Rectal smooth muscle tissue (tissue), 1 donor: ENCODE results near the gene CCDC69.
A peak's percentile ranks its signal among the peaks of the same experiment; 100 is the strongest.

Experiments used
- H3K27ac ChIP-seq: one replicate; pipeline ENCODE4 v1.7.0; 2013; ENCODE audit warnings: low read depth, low read length, inconsistent platforms
- H3K27me3 ChIP-seq: one replicate; pipeline ENCODE4 v1.7.0; 2013; ENCODE audit warnings: low read length; ENCODE audit not compliant: control insufficient read depth, insufficient read depth
- H3K36me3 ChIP-seq: one replicate; pipeline ENCODE4 v1.7.0; 2013; ENCODE audit warnings: low read length; ENCODE audit not compliant: control insufficient read depth, insufficient read depth
- H3K4me1 ChIP-seq: one replicate; pipeline ENCODE4 v1.7.0; 2013; ENCODE audit warnings: low read length; ENCODE audit not compliant: control insufficient read depth, insufficient read depth
- H3K4me3 ChIP-seq: one replicate; pipeline ENCODE4 v1.7.0; 2013; ENCODE audit warnings: low read length
- H3K9ac ChIP-seq: one replicate; pipeline ENCODE4 v1.7.0; 2013; ENCODE audit warnings: low read length

The CCDC69 gene

DNA sequence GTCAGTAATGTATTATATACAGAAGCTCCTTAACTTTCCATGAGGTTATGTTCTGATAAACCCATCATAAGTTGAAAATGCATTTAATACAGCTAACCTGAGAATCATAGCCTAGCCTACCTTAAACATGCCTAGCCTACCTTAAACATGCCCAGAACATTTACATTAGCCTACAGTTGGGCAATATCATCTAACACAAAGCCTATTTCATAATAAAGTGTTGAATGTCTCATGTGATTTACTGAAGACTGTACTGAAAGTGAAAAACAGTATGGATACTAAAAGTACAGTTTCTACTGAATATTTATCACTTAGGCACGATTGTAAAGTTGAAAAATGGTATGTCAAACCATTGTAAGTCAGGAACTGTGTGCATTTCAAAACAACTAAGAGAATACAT, 30.7 kb upstream of the CCDC69 start:
- Histone ChIP-seq H3K36me3 (no peaks in the 10 kb centered on the region), H3K4me3 (no peak overlapping the region), H3K9ac (no peak overlapping the region), H3K4me1 (peaks cover 9% of the 10 kb centered on the region), H3K27ac (no peak overlapping the region), H3K27me3 (no peaks in the 10 kb centered on the region)

DNA sequence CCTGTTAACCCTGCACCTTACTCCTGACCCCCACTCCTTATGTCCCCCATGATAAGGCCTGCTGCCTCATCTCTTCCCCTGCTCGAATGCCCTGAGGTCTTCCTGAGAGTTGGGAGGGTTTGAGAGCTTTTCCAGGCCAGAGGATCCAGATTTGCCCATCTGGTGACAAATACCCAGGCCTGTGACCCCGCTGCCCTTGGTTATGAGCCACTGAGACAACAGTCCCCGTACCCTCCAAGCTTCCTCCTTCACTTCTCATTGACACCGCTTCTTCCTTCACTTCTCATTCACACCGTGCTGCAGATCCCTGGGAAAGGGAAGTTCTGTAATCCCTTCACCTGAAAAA, 29.7 kb upstream of the CCDC69 start:
- Histone ChIP-seq H3K27me3 (no peaks in the 10 kb centered on the region), H3K36me3 (no peaks in the 10 kb centered on the region), H3K4me3 (peak overlapping the region; percentile 85), H3K9ac (peak overlapping the region; percentile 59), H3K27ac (no peak overlapping the region), H3K4me1 (peaks cover 9% of the 10 kb centered on the region)

DNA sequence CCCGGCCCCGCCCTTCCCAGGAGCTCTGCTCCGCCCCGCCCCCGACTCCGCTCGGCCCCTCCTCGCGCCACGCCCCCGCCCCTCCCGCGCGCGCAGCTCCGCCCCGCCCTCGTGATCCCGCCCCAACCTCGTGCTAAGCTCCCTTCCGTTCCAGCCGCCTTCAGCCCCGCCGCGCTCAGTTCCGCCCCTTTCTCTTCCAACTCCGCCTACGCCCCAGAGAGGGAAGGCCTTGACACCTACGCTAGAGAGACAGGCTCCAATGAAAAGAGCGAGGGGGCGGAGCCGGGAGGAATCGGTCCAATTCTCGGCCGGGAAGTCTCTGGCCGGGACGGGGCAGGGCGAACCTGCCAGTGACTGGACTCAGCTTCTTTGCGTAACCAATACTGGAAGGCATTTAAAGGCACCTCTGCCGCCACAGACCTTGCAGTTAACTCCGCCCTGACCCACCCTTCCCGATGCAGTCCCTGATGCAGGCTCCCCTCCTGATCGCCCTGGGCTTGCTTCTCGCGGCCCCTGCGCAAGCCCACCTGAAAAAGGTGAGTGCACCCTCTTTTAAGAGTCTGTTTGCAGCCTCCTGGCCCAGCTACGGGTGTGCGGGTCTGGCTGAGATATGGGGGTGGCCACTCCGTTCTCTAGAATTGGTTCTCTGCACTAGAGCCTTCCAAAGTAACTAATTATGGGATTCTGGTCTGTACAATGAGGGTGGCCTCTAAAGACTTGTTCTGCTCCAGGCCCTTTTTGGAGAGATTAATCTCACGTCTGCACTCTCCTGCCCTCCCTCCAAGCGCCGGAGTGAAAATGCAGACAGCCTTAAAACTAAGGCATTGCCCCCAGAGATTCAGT, 29.1 kb upstream of the CCDC69 start, which contains the start of gene GM2A:
Gene GM2A, plus strand, starts transcription at position 424 of the 843 bp plus-strand sequence. Its CDS starts 32 bp downstream, at position 456.
- Histone ChIP-seq H3K4me3 (peak within 1 kb of the TSS; percentile 85), H3K9ac (peak within 1 kb of the TSS; percentile 59), H3K27ac (peak within 1 kb of the TSS; percentile 70), H3K36me3 (no peaks in the 10 kb centered on the region), H3K27me3 (no peaks in the 10 kb centered on the region), H3K4me1 (peaks cover 9% of the 10 kb centered on the region)

DNA sequence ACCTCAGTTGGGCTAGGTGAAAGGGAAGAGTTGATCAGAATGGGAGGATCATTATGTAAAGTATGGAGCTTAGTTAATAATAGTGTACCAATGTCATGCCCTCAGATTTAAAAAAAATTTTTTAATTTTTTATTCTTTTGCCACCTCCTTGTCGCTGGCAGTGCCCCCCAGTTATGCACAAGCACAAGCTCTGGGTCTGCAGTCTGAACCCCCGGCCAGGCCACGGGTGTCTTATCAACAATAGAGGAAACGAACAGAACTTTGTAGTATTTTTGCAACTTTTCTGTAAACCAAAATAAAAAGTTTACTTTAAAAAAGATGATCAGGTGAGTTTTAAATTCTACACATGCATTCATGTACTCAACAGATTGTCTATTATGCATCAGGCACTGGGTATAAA, 27.7 kb upstream of the CCDC69 start:
- Histone ChIP-seq H3K9ac (no peak overlapping the region), H3K4me1 (peaks cover 9% of the 10 kb centered on the region), H3K27ac (no peak overlapping the region), H3K4me3 (no peak overlapping the region), H3K27me3 (no peaks in the 10 kb centered on the region), H3K36me3 (no peaks in the 10 kb centered on the region)

DNA sequence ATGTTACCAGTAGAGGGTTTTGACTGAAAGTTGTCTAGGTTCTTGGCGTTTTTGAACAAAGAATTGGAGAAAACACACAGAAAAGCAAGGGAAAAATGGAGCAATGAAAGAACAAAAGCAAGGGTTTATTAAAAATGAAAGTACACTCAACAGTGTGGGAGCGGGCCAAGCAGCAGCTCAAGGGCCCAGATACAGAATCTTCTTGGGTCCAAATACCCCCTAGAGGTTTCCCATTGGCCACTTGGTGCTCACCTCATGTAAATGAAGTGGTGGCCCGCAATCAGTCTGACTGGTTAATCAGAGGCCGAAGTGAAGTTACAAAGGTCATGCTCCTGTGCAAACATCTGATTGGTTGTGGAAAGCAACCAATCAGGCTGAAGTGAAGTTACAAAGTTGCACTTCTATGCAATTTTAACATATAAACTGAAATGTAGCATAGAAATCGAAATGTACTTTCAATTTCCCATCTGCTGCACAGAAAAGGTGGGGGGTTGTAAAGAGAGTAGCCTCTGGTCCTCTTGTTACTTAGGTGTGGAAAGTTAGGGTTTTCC, 27.2 kb upstream of the CCDC69 start:
- Histone ChIP-seq H3K27me3 (no peaks in the 10 kb centered on the region), H3K4me3 (no peak overlapping the region), H3K27ac (no peak overlapping the region), H3K9ac (no peak overlapping the region), H3K36me3 (no peaks in the 10 kb centered on the region), H3K4me1 (peaks cover 9% of the 10 kb centered on the region)

DNA sequence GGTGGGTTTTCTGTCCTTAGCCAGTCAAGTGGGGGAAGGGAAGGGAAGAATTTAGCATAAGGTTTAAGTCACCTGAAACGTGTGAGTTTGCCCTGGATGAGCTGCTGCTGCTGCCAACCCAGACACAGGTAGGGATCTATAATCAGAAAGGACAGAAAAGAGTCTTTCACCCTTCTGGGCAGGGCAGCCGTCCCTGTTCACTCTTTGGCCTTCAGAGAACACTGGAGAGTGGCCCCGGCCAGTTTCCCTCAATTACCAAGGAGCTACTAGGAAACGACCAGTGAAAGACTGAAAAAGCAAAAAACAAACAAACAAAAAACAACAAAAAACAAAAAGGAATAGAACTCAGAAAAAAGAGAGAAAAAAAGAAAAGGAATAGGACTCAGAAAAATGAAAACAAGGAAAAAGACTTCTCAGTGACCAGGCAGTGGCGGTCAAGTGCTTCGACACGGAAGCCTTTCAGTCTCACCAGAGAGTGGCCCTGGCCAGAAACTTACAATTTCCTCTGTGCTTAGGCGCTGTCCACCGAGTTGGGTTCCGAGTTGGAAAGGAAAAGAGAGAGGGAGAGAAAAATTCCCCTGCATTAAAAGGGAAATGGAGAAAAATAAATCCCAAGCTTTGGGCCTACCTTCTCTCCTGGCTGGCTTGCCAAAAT, 26.6 kb upstream of the CCDC69 start:
- no peak overlapping the region for H3K27ac ChIP-seq
- no peak overlapping the region for H3K9ac ChIP-seq
- H3K27me3 ChIP-seq, result no peaks in the 10 kb centered on the region
- peaks cover 9% of the 10 kb centered on the region for H3K4me1 ChIP-seq
- no peak overlapping the region for H3K4me3 ChIP-seq
- no peaks in the 10 kb centered on the region for H3K36me3 ChIP-seq

DNA sequence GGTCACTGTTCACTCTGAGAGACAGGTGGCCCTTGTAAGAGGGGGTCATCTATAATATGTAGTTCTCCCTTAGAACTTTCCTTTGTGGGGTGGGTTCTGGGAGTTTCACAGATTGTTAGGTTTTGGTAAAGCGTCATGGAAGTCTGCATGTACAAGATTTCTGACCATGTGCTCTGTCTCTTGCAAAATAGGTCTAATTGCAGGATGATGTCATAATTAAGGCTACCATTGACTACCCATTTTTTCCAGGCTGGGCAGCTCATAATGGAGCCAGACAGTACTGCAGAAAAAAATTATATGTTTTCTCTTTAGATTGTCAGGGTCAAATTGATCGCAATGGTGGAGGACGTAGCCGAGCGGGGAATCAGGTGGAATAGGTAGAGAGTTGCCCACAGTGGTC, 25.4 kb upstream of the CCDC69 start:
- Histone ChIP-seq H3K9ac (no peak overlapping the region), H3K36me3 (no peaks in the 10 kb centered on the region), H3K27me3 (no peaks in the 10 kb centered on the region), H3K27ac (no peak overlapping the region), H3K4me3 (no peak overlapping the region), H3K4me1 (peaks cover 6% of the 10 kb centered on the region)

DNA sequence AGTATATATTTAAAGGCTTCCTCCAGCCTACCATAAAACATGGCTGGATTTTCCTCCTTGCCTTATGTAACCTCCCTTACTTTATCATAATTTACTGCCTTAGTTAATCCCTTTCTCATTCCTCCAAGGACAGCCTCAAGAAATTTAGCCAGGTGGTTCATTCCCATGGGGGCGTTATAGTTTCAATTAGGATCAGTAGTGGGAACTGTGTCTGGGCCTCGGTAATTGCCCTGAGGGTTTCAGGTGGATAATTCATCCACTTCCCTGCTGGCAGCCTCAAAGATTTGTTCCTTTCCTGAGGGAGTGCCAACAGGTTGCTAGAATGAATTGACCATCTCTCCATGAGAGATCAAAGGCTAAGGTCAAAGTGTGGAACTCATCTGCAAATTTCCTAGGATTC, 24.8 kb upstream of the CCDC69 start:
- Histone ChIP-seq H3K4me1 (peaks cover 2% of the 10 kb centered on the region), H3K36me3 (no peaks in the 10 kb centered on the region), H3K4me3 (no peak overlapping the region), H3K9ac (no peak overlapping the region), H3K27ac (no peak overlapping the region), H3K27me3 (no peaks in the 10 kb centered on the region)

DNA sequence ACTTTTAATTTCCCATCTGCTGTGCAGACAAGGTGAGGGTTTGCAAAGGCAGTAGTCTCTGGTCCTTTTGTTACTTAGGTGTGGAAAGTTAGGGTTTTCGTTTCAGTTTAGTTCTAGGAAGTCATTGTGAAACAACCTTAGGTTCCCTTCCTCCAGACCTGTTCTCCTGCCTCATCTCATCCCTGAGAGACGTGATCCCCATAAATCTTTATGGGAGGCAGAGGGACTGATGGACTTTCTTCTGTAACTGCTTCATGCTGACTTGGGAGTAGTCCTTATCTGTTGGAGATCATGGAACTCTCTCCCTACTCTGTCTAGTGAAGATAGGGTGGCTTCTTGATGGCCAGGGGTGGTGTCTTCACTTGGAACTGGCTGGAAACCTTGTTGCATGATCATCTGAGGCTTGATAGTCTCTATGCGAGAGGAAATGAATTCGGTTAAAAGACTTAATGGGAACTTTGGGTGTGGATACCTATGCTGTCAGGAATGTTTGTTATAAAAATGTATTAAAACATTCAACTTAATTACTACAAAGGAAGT, 21.9 kb upstream of the CCDC69 start:
- Histone ChIP-seq H3K4me3 (no peak overlapping the region), H3K27ac (no peak overlapping the region), H3K36me3 (no peaks in the 10 kb centered on the region), H3K4me1 (no peaks in the 10 kb centered on the region), H3K9ac (no peak overlapping the region), H3K27me3 (no peaks in the 10 kb centered on the region)

DNA sequence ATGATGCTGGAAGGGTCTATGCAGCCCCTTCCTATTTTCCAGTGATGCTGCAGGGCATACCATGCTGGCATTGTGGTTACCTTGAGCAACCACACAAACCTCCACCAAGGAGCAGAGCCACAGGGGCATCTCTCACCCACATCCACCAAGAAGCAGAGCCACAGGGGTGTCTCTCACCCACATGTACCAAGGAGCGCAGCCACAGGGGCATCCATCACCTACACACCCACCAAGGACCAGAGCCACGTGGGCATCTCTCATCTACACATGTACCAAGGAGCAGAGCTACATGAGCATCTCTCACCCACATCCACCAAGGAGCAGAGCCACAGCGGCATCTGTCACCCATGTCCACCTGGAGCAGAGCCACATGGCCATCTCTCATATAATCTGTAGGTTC, 20.3 kb upstream of the CCDC69 start:
- Histone ChIP-seq H3K27ac (no peak overlapping the region), H3K36me3 (no peaks in the 10 kb centered on the region), H3K9ac (no peak overlapping the region), H3K4me3 (no peak overlapping the region), H3K27me3 (no peaks in the 10 kb centered on the region), H3K4me1 (no peaks in the 10 kb centered on the region)

DNA sequence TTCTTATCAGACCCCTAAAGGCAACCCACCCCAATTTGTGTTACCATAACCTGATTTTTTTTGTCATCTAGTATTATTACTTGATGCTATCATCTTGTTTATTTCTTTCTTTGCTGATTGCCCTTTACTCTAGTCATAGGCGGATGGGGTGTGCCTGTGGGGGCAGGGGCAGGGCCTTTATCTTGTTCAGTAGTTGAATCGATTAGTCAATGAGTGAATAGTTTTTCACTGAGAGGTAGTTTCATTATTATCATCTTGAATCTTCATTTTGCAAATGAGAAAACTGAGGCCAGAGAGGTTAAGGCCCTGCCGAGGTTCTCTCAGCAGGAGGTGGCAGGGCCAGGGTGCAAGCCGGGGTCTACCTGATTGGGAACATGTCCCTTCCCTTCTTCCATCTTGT, 19.7 kb upstream of the CCDC69 start:
- Histone ChIP-seq H3K4me3 (no peak overlapping the region), H3K27me3 (no peaks in the 10 kb centered on the region), H3K27ac (no peak overlapping the region), H3K9ac (no peak overlapping the region), H3K36me3 (no peaks in the 10 kb centered on the region), H3K4me1 (no peaks in the 10 kb centered on the region)

DNA sequence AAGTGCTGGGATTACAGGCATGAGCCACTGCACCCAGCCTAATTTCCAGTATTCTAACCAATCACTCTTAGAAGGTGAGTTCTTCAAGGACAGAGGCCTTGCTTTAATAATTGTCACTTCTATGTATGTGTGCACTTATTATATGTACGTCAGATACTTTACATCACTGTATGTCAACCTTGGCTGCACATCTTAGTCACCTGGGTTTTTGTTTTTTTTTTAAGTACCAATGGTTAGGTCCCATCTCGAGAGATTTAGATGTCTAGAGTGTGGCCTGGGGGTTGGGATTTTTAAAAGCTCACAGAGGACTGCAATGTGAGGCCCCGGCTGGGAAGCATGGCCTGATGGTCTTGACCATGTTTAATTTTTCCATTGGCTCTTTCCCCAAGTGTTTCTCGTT, 19.2 kb upstream of the CCDC69 start:
- Histone ChIP-seq H3K4me1 (peaks cover 2% of the 10 kb centered on the region), H3K27ac (no peak overlapping the region), H3K9ac (no peak overlapping the region), H3K36me3 (no peaks in the 10 kb centered on the region), H3K27me3 (no peaks in the 10 kb centered on the region), H3K4me3 (no peak overlapping the region)
